A549 (cell line): Measurements from ENCODE around the gene KIAA1755.

ENCODE experiments used
- CBX8 ChIP-seq: fragments of 200-600 bp; sonication (generic); IDR thresholded peaks from 2 replicates; pipeline ENCODE4 v1.6.1; 2016
- EP300 ChIP-seq, 2 experiments: fragments of >200 bp; sonication (Bioruptor Twin); formaldehyde crosslinking; IDR thresholded peaks; 2 replicates in 1 of 2; 3 replicates in 1 of 2; pipeline ENCODE4 v1.6.1; 2016 to 2017
- ESRRA ChIP-seq: fragments of 150-350 bp; IDR thresholded peaks from 2 replicates; pipeline ENCODE4 v1.6.1; 2014; ENCODE audit warnings: mild to moderate bottlenecking, low read length, borderline replicate concordance
- POLR2A ChIP-seq: IDR thresholded peaks from 2 replicates; pipeline ENCODE4 v1.6.1; 2012; ENCODE audit warnings: mild to moderate bottlenecking, low read length
- SMC3 ChIP-seq: fragments of >200 bp; sonication (Bioruptor Twin); formaldehyde crosslinking; IDR thresholded peaks from 3 replicates; pipeline ENCODE4 v1.6.1; 2018; ENCODE audit warnings: inconsistent platforms
- SREBF2 ChIP-seq: fragments of 450-650 bp; IDR thresholded peaks from 2 replicates; pipeline ENCODE4 v1.6.1; 2014; ENCODE audit warnings: mild to moderate bottlenecking, moderate library complexity
- ZFP36 ChIP-seq: fragments of 450-650 bp; IDR thresholded peaks from 2 replicates; pipeline ENCODE4 v1.6.1; 2014; ENCODE audit warnings: borderline replicate concordance; ENCODE audit not compliant: partially characterized antibody
- TF ChIP-seq, protein P1 (sequence below): fragments of >200 bp; sonication (Bioruptor Twin); formaldehyde crosslinking; IDR thresholded peaks from 3 replicates; pipeline ENCODE4 v1.5.1; 2016
- TF ChIP-seq, protein P2 (sequence below): fragments of 450-650 bp; IDR thresholded peaks from 2 replicates; pipeline ENCODE4 v1.6.1; 2014; ENCODE audit warnings: antibody characterized with exemption

DNA sequence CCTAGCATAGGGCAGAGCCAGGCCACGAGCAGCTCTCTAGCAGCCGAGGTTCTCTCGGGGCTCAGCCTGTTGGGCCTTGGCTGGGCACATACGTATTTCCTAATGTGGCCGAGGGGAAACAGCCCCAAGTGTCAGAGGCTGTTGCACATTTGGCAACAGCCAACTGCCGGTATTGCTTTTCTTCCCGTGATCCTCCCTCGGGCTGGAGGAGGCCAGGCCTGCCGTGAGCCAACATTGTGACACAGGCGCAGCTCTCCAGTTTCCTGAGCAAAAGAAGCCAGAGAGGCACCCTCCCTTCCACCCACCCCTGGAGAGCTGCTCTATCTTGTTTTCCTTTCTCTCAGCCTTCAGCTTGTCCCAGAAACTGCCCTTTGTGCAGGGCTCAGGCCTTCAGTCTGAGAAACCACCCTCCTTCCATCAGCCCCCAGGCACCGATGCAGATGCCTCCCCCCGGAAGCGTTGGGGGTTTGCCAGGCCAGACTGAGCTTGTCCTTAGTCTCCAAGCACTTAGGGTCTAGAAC is 38.3 kb upstream of the KIAA1755 start:
- TF ChIP-seq, protein P1, sequence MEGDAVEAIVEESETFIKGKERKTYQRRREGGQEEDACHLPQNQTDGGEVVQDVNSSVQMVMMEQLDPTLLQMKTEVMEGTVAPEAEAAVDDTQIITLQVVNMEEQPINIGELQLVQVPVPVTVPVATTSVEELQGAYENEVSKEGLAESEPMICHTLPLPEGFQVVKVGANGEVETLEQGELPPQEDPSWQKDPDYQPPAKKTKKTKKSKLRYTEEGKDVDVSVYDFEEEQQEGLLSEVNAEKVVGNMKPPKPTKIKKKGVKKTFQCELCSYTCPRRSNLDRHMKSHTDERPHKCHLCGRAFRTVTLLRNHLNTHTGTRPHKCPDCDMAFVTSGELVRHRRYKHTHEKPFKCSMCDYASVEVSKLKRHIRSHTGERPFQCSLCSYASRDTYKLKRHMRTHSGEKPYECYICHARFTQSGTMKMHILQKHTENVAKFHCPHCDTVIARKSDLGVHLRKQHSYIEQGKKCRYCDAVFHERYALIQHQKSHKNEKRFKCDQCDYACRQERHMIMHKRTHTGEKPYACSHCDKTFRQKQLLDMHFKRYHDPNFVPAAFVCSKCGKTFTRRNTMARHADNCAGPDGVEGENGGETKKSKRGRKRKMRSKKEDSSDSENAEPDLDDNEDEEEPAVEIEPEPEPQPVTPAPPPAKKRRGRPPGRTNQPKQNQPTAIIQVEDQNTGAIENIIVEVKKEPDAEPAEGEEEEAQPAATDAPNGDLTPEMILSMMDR: no peak
- TF ChIP-seq SREBF2: no peak
- TF ChIP-seq, protein P2, sequence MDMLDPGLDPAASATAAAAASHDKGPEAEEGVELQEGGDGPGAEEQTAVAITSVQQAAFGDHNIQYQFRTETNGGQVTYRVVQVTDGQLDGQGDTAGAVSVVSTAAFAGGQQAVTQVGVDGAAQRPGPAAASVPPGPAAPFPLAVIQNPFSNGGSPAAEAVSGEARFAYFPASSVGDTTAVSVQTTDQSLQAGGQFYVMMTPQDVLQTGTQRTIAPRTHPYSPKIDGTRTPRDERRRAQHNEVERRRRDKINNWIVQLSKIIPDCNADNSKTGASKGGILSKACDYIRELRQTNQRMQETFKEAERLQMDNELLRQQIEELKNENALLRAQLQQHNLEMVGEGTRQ: no peak
- no peak for TF ChIP-seq ESRRA
- TF ChIP-seq EP300 (IDR thresholded peaks at IDR 0.05): no peak
- TF ChIP-seq POLR2A: no peak
- TF ChIP-seq SMC3: no peak
- TF ChIP-seq CBX8: no peak
- TF ChIP-seq ZFP36: no peak
